WTC11 (cell line): ENCODE data around the gene CELF2. TPM values are rescaled to one million over a fixed set of nuclear protein-coding genes. Genes with fewer than 3 reads are reported as not detected.
"Not testable (repeated sequence)": the region's sequence is repeated elsewhere in the genome, so short reads cannot be mapped to it uniquely, and the experiment has no call there.

Experiments
- ATAC-seq: fragments of 200-7000 bp; cut with Tn5 transposase; 2 replicates; pipeline ENCODE4 v1.10.0; 2021; ENCODE audit warnings: mild to moderate bottlenecking, moderate library complexity
- CTCF ChIA-PET: fragments of 300-600 bp; sonication (Branson Sonifier 250); formaldehyde crosslinking; loops from one replicate; lab custom pipeline; 2021; ENCODE audit warnings: antibody characterized with exemption; lab: Charles Lee
- POLR2A ChIA-PET: fragments of 350-600 bp; sonication (Branson Sonifier 250); formaldehyde crosslinking; loops from one replicate; lab custom pipeline; 2021; ENCODE audit warnings: antibody characterized with exemption; lab: Charles Lee
- DNase-seq: peaks from one replicate; pipeline ENCODE4 v3.0.0; 2021; ENCODE audit warnings: low spot score
- H3K27ac Mint-ChIP-seq: 2 replicates; pipeline ENCODE4 v1.8.0; 2021; ENCODE audit warnings: mixed read lengths
- H3K27me3 Mint-ChIP-seq: 2 replicates; pipeline ENCODE4 v1.8.0; 2021; ENCODE audit warnings: low read depth, mild to moderate bottlenecking, moderate library complexity, mixed read lengths
- H3K36me3 Mint-ChIP-seq: 2 replicates; pipeline ENCODE4 v1.8.0; 2021; ENCODE audit warnings: mixed read lengths
- H3K4me1 Mint-ChIP-seq: 2 replicates; pipeline ENCODE4 v1.8.0; 2022; ENCODE audit warnings: mixed read lengths
- H3K4me3 Mint-ChIP-seq: 2 replicates; pipeline ENCODE4 v1.8.0; 2021; ENCODE audit warnings: mild to moderate bottlenecking, moderate library complexity, mixed read lengths
- H3K9me3 Mint-ChIP-seq: 2 replicates; pipeline ENCODE4 v1.8.0; 2021; ENCODE audit warnings: mixed read lengths
- AFF4 ChIP-seq: sonication (generic); formaldehyde crosslinking; IDR thresholded peaks from 2 replicates; pipeline ENCODE4 v1.8.1; 2023; ENCODE audit warnings: mild to moderate bottlenecking, missing genetic modification reagents, borderline replicate concordance
- AR ChIP-seq: fragments of 250-450 bp; sonication (Bioruptor Pico); IDR thresholded peaks from 2 replicates; pipeline ENCODE4 v1.9.0; 2021; ENCODE audit warnings: mild to moderate bottlenecking
- ATF2 ChIP-seq: sonication (generic); formaldehyde crosslinking; IDR thresholded peaks from 2 replicates; pipeline ENCODE4 v1.8.1; 2022; ENCODE audit warnings: low read depth, missing genetic modification reagents, borderline replicate concordance
- ATF3 ChIP-seq: sonication (generic); formaldehyde crosslinking; conservative IDR thresholded peaks from 2 replicates; pipeline ENCODE4 v1.8.1; 2022; ENCODE audit warnings: mild to moderate bottlenecking, missing genetic modification reagents
- GRHL2 ChIP-seq: fragments of 250-450 bp; sonication (Bioruptor Pico); IDR thresholded peaks from 2 replicates; pipeline ENCODE4 v1.8.0; 2022; ENCODE audit warnings: mild to moderate bottlenecking, moderate library complexity; ENCODE audit not compliant: insufficient replicate concordance, severe bottlenecking
- GTF2I ChIP-seq: fragments of 250-450 bp; sonication (Bioruptor Pico); conservative IDR thresholded peaks from 2 replicates; pipeline ENCODE4 v1.4.0; 2021; ENCODE audit warnings: mild to moderate bottlenecking
- JUN ChIP-seq: sonication (generic); formaldehyde crosslinking; IDR thresholded peaks from 2 replicates; pipeline ENCODE4 v1.8.0; 2023; ENCODE audit warnings: mild to moderate bottlenecking, missing genetic modification reagents
- MXD4 ChIP-seq: fragments of 250-450 bp; sonication (Bioruptor Pico); IDR thresholded peaks from 2 replicates; pipeline ENCODE4 v1.8.0; 2021; ENCODE audit warnings: mild to moderate bottlenecking, moderate library complexity, borderline replicate concordance
- PRRX2 ChIP-seq: fragments of 250-450 bp; sonication (Bioruptor Pico); IDR thresholded peaks from 2 replicates; pipeline ENCODE4 v1.8.0; 2021; ENCODE audit warnings: mild to moderate bottlenecking
- STAT6 ChIP-seq: sonication (generic); formaldehyde crosslinking; conservative IDR thresholded peaks from 2 replicates; pipeline ENCODE4 v1.8.1; 2023; ENCODE audit warnings: mild to moderate bottlenecking, low read depth, missing genetic modification reagents, moderate library complexity
- TEAD4 ChIP-seq: sonication (generic); formaldehyde crosslinking; IDR thresholded peaks from 2 replicates; pipeline ENCODE4 v1.8.0; 2022; ENCODE audit warnings: mild to moderate bottlenecking, missing genetic modification reagents
- ZNF138 ChIP-seq: sonication (generic); formaldehyde crosslinking; conservative IDR thresholded peaks from 2 replicates; pipeline ENCODE4 v1.8.1; 2022; ENCODE audit warnings: mild to moderate bottlenecking, moderate library complexity, missing genetic modification reagents
- ZNF423 ChIP-seq: fragments of 250-450 bp; sonication (Bioruptor Pico); IDR thresholded peaks from 2 replicates; pipeline ENCODE4 v2.1.2; 2022; ENCODE audit warnings: mild to moderate bottlenecking, moderate library complexity
- ZNF425 ChIP-seq: fragments of 250-450 bp; sonication (Bioruptor Pico); conservative IDR thresholded peaks from 2 replicates; pipeline ENCODE4 v1.9.0; 2021; ENCODE audit warnings: mild to moderate bottlenecking
- ZNF671 ChIP-seq: fragments of 250-450 bp; sonication (Bioruptor Pico); IDR thresholded peaks from 2 replicates; pipeline ENCODE4 v1.8.0; 2021; ENCODE audit warnings: mild to moderate bottlenecking
- total RNA-seq: library from RNA; stranded (reverse); gene quantifications from 3 replicates; pipeline ENCODE4 v1.2.3, GENCODE V29; 2021

Gene CELF2
- total RNA-seq, 1 experiment from 2014 or later, result 24.6 TPM

GRCh38 chr10:10995120-10995519 lies 22.6 kb upstream of the CELF2 start (continued):
- no peak for TF ChIP-seq AR
- TF ChIP-seq AFF4 (CRISPR knock-in tag), result no peak
- TF ChIP-seq JUN, result no peak
- no peak for TF ChIP-seq TEAD4 (CRISPR knock-in tag)
- no peak for TF ChIP-seq STAT6 (CRISPR knock-in tag)

GRCh38 chr10:10996966-10997620 lies 20.6 kb upstream of the CELF2 start:
- CTCF ChIA-PET, result no interaction called here
- H3K36me3 Mint-ChIP-seq, result peaks cover 6% of the 10 kb centered on the region; the same call in 1 of the 2 replicates
- H3K27me3 Mint-ChIP-seq, result no peaks in the 10 kb centered on the region; the same call in 1 of the 2 replicates
- H3K9me3 Mint-ChIP-seq, result peaks cover 40% of the 10 kb centered on the region
- no peak for TF ChIP-seq GRHL2 (CRISPR knock-in tag)
- TF ChIP-seq MXD4 (CRISPR knock-in tag), result no peak
- no peak for TF ChIP-seq ZNF671
- no peak for TF ChIP-seq GTF2I (CRISPR knock-in tag)
- TF ChIP-seq ATF3 (CRISPR knock-in tag), result no peak
- ATAC-seq (no peak), DNase-seq (no peak)
- H3K27ac Mint-ChIP-seq, result no peak overlapping the region
- POLR2A ChIA-PET, result no interaction called here
- no peak overlapping the region for H3K4me3 Mint-ChIP-seq
- H3K4me1 Mint-ChIP-seq, result peaks cover 2% of the 10 kb centered on the region; the same call in 1 of the 2 replicates

- H3K27me3 Mint-ChIP-seq, DNase-seq, H3K36me3 Mint-ChIP-seq, CTCF ChIA-PET, H3K4me3 Mint-ChIP-seq, ATAC-seq, POLR2A ChIA-PET, H3K4me1 Mint-ChIP-seq, H3K27ac Mint-ChIP-seq: not testable (repeated sequence)
- peaks cover 26% of the 10 kb centered on the region for H3K9me3 Mint-ChIP-seq
Measured at GRCh38 chr10:10999501-10999900, 18.2 kb upstream of the CELF2 start.

- ChIA-PET CTCF (no interaction called here), POLR2A (no interaction called here)
- no peak overlapping the region for H3K27ac Mint-ChIP-seq
- no peaks in the 10 kb centered on the region for H3K36me3 Mint-ChIP-seq
- no peak overlapping the region for H3K4me3 Mint-ChIP-seq
- H3K27me3 Mint-ChIP-seq, result no peaks in the 10 kb centered on the region
- DNase-seq (no peak), ATAC-seq (no peak)
- H3K9me3 Mint-ChIP-seq, result peaks cover 6% of the 10 kb centered on the region
- peaks cover 21% of the 10 kb centered on the region for H3K4me1 Mint-ChIP-seq
- no peak for TF ChIP-seq ZNF425 (CRISPR knock-in tag)
- TF ChIP-seq ZNF138, result no peak
- no peak for TF ChIP-seq ATF2 (CRISPR knock-in tag)
- no peak for TF ChIP-seq ZNF423 (CRISPR knock-in tag)
- no peak for TF ChIP-seq PRRX2 (CRISPR knock-in tag)
Measured at GRCh38 chr10:11002485-11002884, 15.2 kb upstream of the CELF2 start.
